Middle frontal gyrus (tissue), 1 donor: ENCODE results near the gene CAMK4.
"Not testable (repeated sequence)": the region's sequence is repeated elsewhere in the genome, so short reads cannot be mapped to it uniquely, and the experiment has no call there.

Experiments used
- DNase-seq: peaks from one replicate; pipeline ENCODE4 v3.0.0-alpha.2; 2015; ENCODE audit warnings: low spot score; ENCODE audit errors: extremely low spot score

The CAMK4 gene

GRCh38 chr5:111379391-111379816 is 155.2 kb downstream of the CAMK4 start:
- no peak for DNase-seq

GRCh38 chr5:111383288-111383970 is 159.2 kb downstream of the CAMK4 start:
- no peak for DNase-seq

- DNase-seq, result no peak
Observed at GRCh38 chr5:111384220-111384619, 160.0 kb downstream of the CAMK4 start.

GRCh38 chr5:111385051-111385450 is 160.9 kb downstream of the CAMK4 start:
- no peak for DNase-seq

GRCh38 chr5:111385970-111386831 is 162.0 kb downstream of the CAMK4 start:
- DNase-seq, result no peak

GRCh38 chr5:111386832-111387162 is 162.6 kb downstream of the CAMK4 start:
- no peak for DNase-seq

- no peak for DNase-seq
Observed at GRCh38 chr5:111387361-111387760, 163.2 kb downstream of the CAMK4 start.

- no peak for DNase-seq
Observed at GRCh38 chr5:111389390-111390082, 165.4 kb downstream of the CAMK4 start.

- DNase-seq, result no peak
Observed at GRCh38 chr5:111392181-111392580, 168.0 kb downstream of the CAMK4 start.

GRCh38 chr5:111394586-111394985 is 170.4 kb downstream of the CAMK4 start:
- DNase-seq, result no peak

GRCh38 chr5:111398013-111398412 is 173.8 kb downstream of the CAMK4 start:
- no peak for DNase-seq

GRCh38 chr5:111399113-111399512 is 174.9 kb downstream of the CAMK4 start:
- DNase-seq, result no peak

- DNase-seq, result no peak
Observed at GRCh38 chr5:111401906-111402305, 177.7 kb downstream of the CAMK4 start.

GRCh38 chr5:111404270-111404769 is 180.1 kb downstream of the CAMK4 start:
- DNase-seq, result no peak

- no peak for DNase-seq
Observed at GRCh38 chr5:111407562-111407961, 183.4 kb downstream of the CAMK4 start.

- DNase-seq, result no peak
Observed at GRCh38 chr5:111408817-111409216, 184.6 kb downstream of the CAMK4 start.

GRCh38 chr5:111409266-111409665 is 185.1 kb downstream of the CAMK4 start:
- DNase-seq, result not testable (repeated sequence)

- DNase-seq, result not testable (repeated sequence)
Observed at GRCh38 chr5:111410067-111410466, 185.9 kb downstream of the CAMK4 start.

- DNase-seq, result no peak
Observed at GRCh38 chr5:111411301-111411700, 187.1 kb downstream of the CAMK4 start.

- no peak for DNase-seq
Observed at GRCh38 chr5:111412593-111412992, 188.4 kb downstream of the CAMK4 start.

GRCh38 chr5:111415053-111415452 is 190.9 kb downstream of the CAMK4 start:
- DNase-seq, result no peak

GRCh38 chr5:111422245-111422644 is 198.1 kb downstream of the CAMK4 start:
- no peak for DNase-seq
